PFSK-1 (cell line): Measurements from ENCODE around the gene OPCML.

Experiments
- POLR2AphosphoS5 ChIP-seq: IDR thresholded peaks from 2 replicates; pipeline ENCODE4 v1.6.1; 2012; ENCODE audit warnings: low read depth, mild to moderate bottlenecking, control low read depth, low read length, moderate library complexity
- SIN3A ChIP-seq: IDR thresholded peaks from 2 replicates; pipeline ENCODE4 v1.6.1; 2012; ENCODE audit warnings: mild to moderate bottlenecking, low read length, moderate library complexity, borderline replicate concordance; ENCODE audit not compliant: insufficient read depth
- TAF1 ChIP-seq: IDR thresholded peaks from 2 replicates; pipeline ENCODE4 v1.6.1; 2012; ENCODE audit warnings: low read length, control low read depth, borderline replicate concordance; ENCODE audit not compliant: insufficient read depth
- TF ChIP-seq, protein P1 (sequence below), 2 experiments: IDR thresholded peaks; 2 replicates each; pipeline versions ENCODE4 v1.6.1 to v1.8.0; 2011 to 2012; ENCODE audit warnings: low read depth in 2 of 2, low read length in 2 of 2, control low read depth in 1 of 2, inconsistent platforms in 1 of 2, mild to moderate bottlenecking in 1 of 2, moderate library complexity in 1 of 2; ENCODE audit not compliant: insufficient read depth in 1 of 2

DNA sequence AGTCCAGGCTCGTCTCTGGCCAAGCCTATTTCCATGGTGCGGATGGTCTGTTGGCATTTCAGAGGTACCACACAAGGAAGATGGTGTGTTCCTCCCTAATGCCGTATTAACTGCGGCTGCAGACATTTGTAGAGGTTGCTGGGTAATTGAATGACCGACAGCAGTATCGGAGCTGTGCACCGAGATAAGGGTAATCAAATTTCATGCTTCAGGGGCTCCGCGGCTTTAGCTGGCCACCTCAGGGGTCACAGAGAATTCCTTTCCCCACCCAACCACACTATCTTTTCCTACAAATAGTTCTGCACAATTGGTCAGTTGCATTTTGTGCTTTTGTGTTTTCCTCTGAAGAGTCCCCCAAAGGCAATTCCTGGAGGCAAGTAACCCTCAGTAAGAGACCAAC is 297.4 kb downstream of the OPCML start:
- TF ChIP-seq, protein P1, sequence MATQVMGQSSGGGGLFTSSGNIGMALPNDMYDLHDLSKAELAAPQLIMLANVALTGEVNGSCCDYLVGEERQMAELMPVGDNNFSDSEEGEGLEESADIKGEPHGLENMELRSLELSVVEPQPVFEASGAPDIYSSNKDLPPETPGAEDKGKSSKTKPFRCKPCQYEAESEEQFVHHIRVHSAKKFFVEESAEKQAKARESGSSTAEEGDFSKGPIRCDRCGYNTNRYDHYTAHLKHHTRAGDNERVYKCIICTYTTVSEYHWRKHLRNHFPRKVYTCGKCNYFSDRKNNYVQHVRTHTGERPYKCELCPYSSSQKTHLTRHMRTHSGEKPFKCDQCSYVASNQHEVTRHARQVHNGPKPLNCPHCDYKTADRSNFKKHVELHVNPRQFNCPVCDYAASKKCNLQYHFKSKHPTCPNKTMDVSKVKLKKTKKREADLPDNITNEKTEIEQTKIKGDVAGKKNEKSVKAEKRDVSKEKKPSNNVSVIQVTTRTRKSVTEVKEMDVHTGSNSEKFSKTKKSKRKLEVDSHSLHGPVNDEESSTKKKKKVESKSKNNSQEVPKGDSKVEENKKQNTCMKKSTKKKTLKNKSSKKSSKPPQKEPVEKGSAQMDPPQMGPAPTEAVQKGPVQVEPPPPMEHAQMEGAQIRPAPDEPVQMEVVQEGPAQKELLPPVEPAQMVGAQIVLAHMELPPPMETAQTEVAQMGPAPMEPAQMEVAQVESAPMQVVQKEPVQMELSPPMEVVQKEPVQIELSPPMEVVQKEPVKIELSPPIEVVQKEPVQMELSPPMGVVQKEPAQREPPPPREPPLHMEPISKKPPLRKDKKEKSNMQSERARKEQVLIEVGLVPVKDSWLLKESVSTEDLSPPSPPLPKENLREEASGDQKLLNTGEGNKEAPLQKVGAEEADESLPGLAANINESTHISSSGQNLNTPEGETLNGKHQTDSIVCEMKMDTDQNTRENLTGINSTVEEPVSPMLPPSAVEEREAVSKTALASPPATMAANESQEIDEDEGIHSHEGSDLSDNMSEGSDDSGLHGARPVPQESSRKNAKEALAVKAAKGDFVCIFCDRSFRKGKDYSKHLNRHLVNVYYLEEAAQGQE (IDR thresholded peaks at IDR 0.05; ENCODE audit: insufficient read depth in 1 of 2, low read depth in 2 of 2, low read length in 2 of 2) = no peak
- TF ChIP-seq SIN3A = no peak
- TF ChIP-seq TAF1 = no peak
- TF ChIP-seq POLR2AphosphoS5 = no peak
